GM12872 (cell line): ENCODE data around the gene PRDX4.
A peak's percentile ranks its signal among the peaks of the same experiment; 100 is the strongest.

Experiments used
- CTCF ChIP-seq: IDR thresholded peaks from 3 replicates; pipeline ENCODE4 v1.5.1; 2011; ENCODE audit warnings: low read depth, mild to moderate bottlenecking, low read length, moderate library complexity; ENCODE audit not compliant: insufficient read depth

Gene PRDX4

GRCh38 chrX:23694606-23695005, 27.3 kb downstream of the PRDX4 start:
- peak; percentile 60 for TF ChIP-seq CTCF

- TF ChIP-seq CTCF = no peak
These were observed 32.4 kb downstream of the PRDX4 start for GRCh38 chrX:23699636-23700194.

- no peak for TF ChIP-seq CTCF
These were observed 37.4 kb downstream of the PRDX4 start for GRCh38 chrX:23704673-23705206.

GRCh38 chrX:23705235-23705634, 37.9 kb downstream of the PRDX4 start:
- TF ChIP-seq CTCF = no peak

GRCh38 chrX:23720117-23720677, 52.9 kb downstream of the PRDX4 start:
- TF ChIP-seq CTCF = no peak

- TF ChIP-seq CTCF = no peak
These were observed 58.9 kb downstream of the PRDX4 start for GRCh38 chrX:23726191-23726590.

GRCh38 chrX:23727206-23727605, 59.9 kb downstream of the PRDX4 start:
- TF ChIP-seq CTCF = no peak
